Caco-2 (cell line): ENCODE measurements around the gene COX6B2. TPM values are rescaled to one million over a fixed set of nuclear protein-coding genes. Genes with fewer than 3 reads are reported as not detected.
A peak's percentile ranks its signal among the peaks of the same experiment; 100 is the strongest.

ENCODE experiments used
- BruUV-seq: library from RNA; stranded (reverse); fragments of 400-500 nt; replicated peaks from 2 replicates; lab custom pipeline; 2021; lab: Mats Ljungman, UMichigan
- CTCF ChIA-PET: fragments of 300-600 bp; sonication (Branson Sonifier 250); formaldehyde crosslinking; loops from one replicate; lab custom pipeline; 2022; ENCODE audit warnings: antibody characterized with exemption; lab: Charles Lee
- POLR2A ChIA-PET: fragments of 300-600 bp; sonication (Branson Sonifier 250); formaldehyde crosslinking; loops from one replicate; lab custom pipeline; 2022; ENCODE audit warnings: antibody characterized with exemption; lab: Charles Lee
- DNase-seq, 2 experiments: peaks; one replicate each; pipeline versions ENCODE4 v3.0.0 to v3.0.0-alpha.2; 2020 to 2022
- H3K27me3 ChIP-seq: replicated peaks from 2 replicates; pipeline ENCODE4 v1.6.0; 2011; ENCODE audit warnings: low read length; ENCODE audit not compliant: control insufficient read depth, insufficient read depth
- H3K36me3 ChIP-seq: 2 replicates; pipeline ENCODE4 v1.5.1; 2011; ENCODE audit warnings: low read length; ENCODE audit not compliant: control insufficient read depth, insufficient read depth
- H3K4me1 ChIP-seq: fragments of 250-450 bp; sonication (Bioruptor Pico); 2 replicates; pipeline ENCODE4 v1.5.1; 2020; ENCODE audit warnings: mild to moderate bottlenecking
- H3K4me3 ChIP-seq: 2 replicates; pipeline ENCODE4 v1.5.1; 2011; ENCODE audit warnings: low read depth, mild to moderate bottlenecking, control low read depth, low read length
- H3K9me3 ChIP-seq: fragments of 250-450 bp; sonication (Bioruptor Pico); 2 replicates; pipeline ENCODE4 v1.5.1; 2020; ENCODE audit warnings: mild to moderate bottlenecking, moderate library complexity
- H3K27ac Mint-ChIP-seq: one replicate; pipeline ENCODE4 v1.8.0; 2022; ENCODE audit warnings: mixed read lengths; ENCODE audit not compliant: unreplicated experiment
- H3K27me3 Mint-ChIP-seq: one replicate; pipeline ENCODE4 v1.8.0; 2022; ENCODE audit warnings: mixed read lengths; ENCODE audit not compliant: insufficient read depth, unreplicated experiment
- H3K36me3 Mint-ChIP-seq: one replicate; pipeline ENCODE4 v1.8.0; 2022; ENCODE audit warnings: mild to moderate bottlenecking, mixed read lengths; ENCODE audit not compliant: insufficient read depth, unreplicated experiment
- H3K4me1 Mint-ChIP-seq: one replicate; pipeline ENCODE4 v1.8.0; 2022; ENCODE audit warnings: low read depth, mixed read lengths; ENCODE audit not compliant: unreplicated experiment
- H3K4me3 Mint-ChIP-seq: one replicate; pipeline ENCODE4 v1.8.0; 2022; ENCODE audit warnings: mild to moderate bottlenecking, moderate library complexity, mixed read lengths; ENCODE audit not compliant: unreplicated experiment
- H3K9me3 Mint-ChIP-seq: one replicate; pipeline ENCODE4 v1.8.0; 2022; ENCODE audit warnings: mixed read lengths; ENCODE audit not compliant: unreplicated experiment
- CTCF ChIP-seq, 2 experiments: fragments of 200-600 bp in 1 of 2; IDR thresholded peaks; 1 replicate in 1 of 2; 2 replicates in 1 of 2; pipeline versions ENCODE4 v1.5.1 to v1.8.0; 2011 to 2022; ENCODE audit warnings: antibody characterized with exemption in 1 of 2, control low read depth in 1 of 2, inconsistent platforms in 1 of 2, low read depth in 1 of 2, low read length in 1 of 2, mild to moderate bottlenecking in 1 of 2, moderate library complexity in 1 of 2; ENCODE audit not compliant: insufficient read depth in 1 of 2, severe bottlenecking in 1 of 2, unreplicated experiment in 1 of 2
- intact Hi-C: fragments of 100-400 bp; cut with micrococcal nuclease; formaldehyde crosslinking; loops from one replicate; pipeline ENCODE4 v1.10.0; 2022; ENCODE audit not compliant: unreplicated experiment
- total RNA-seq: library from RNA; stranded (reverse); gene quantifications from 2 replicates; pipeline ENCODE4 v1.2.3, GENCODE V29; 2022

COX6B2 gene
- total RNA-seq, 1 experiment from 2014 or later = 0.27 TPM

GRCh38 chr19:55320844-55321419, 33.6 kb downstream of the COX6B2 start:
- DNase-seq = peak in 1 of 2 experiments; percentile 57
- no peaks in the 10 kb centered on the region for H3K9me3 ChIP-seq
- Mint-ChIP-seq H3K27ac (peak overlapping the region; percentile 53), H3K36me3 (peaks cover 6% of the 10 kb centered on the region), H3K4me1 (peaks cover 23% of the 10 kb centered on the region), H3K4me3 (peak overlapping the region; percentile 27), H3K27me3 (no peaks in the 10 kb centered on the region), H3K9me3 (no peaks in the 10 kb centered on the region)
- ChIA-PET POLR2A (interaction anchor here (2.2 kb wide), 1 partner anchor 18 kb away, joined by 15 read pairs; the partner anchor contains the start of gene KMT5C), CTCF (interaction anchor here (0.8 to 3.6 kb wide), 2 partner anchors 18 to 20 kb away, joined by 4 to 20 read pairs; partner anchors contain the start of gene KMT5C)
- no TSS peak for BruUV-seq
- intact Hi-C loops = no loop called here
- no peak for TF ChIP-seq CTCF (IDR thresholded peaks at IDR 0.05; ENCODE audit: insufficient read depth in 1 of 2, low read depth in 1 of 2, low read length in 1 of 2, severe bottlenecking in 1 of 2, unreplicated experiment in 1 of 2)
- H3K27me3 ChIP-seq = no peaks in the 10 kb centered on the region
- H3K36me3 ChIP-seq = no peaks in the 10 kb centered on the region; the same call in 1 of the 2 replicates
- H3K4me1 ChIP-seq = peaks cover 25% of the 10 kb centered on the region
- no peak overlapping the region for H3K4me3 ChIP-seq

GRCh38 chr19:55319785-55320184, 34.7 kb downstream of the COX6B2 start:
- intact Hi-C loops = no loop called here
- peak; percentile 47 to 58 for DNase-seq
- BruUV-seq = no TSS peak

GRCh38 chr19:55316646-55317045, 37.9 kb downstream of the COX6B2 start:
- H3K4me3 Mint-ChIP-seq = no peak overlapping the region
- H3K4me1 ChIP-seq = peaks cover 9% of the 10 kb centered on the region
- no peak for DNase-seq
- no peaks in the 10 kb centered on the region for H3K27me3 Mint-ChIP-seq
- H3K36me3 Mint-ChIP-seq = peaks cover 6% of the 10 kb centered on the region
- ChIA-PET POLR2A (no interaction called here), CTCF (no interaction called here)
- no peak overlapping the region for H3K4me3 ChIP-seq
- H3K9me3 Mint-ChIP-seq = no peaks in the 10 kb centered on the region
- TF ChIP-seq CTCF (IDR thresholded peaks at IDR 0.05; ENCODE audit: insufficient read depth in 1 of 2, low read depth in 1 of 2, low read length in 1 of 2, severe bottlenecking in 1 of 2, unreplicated experiment in 1 of 2) = no peak
- no peak overlapping the region for H3K27ac Mint-ChIP-seq
- H3K27me3 ChIP-seq = no peaks in the 10 kb centered on the region
- peaks cover 15% of the 10 kb centered on the region for H3K4me1 Mint-ChIP-seq
- no TSS peak for BruUV-seq
- H3K36me3 ChIP-seq = no peaks in the 10 kb centered on the region; the same call in 1 of the 2 replicates
- H3K9me3 ChIP-seq = no peaks in the 10 kb centered on the region
- intact Hi-C loops = no loop called here

More at GRCh38 chr19:55319785-55320184, 34.7 kb downstream of the COX6B2 start:
- Mint-ChIP-seq H3K27me3 (no peaks in the 10 kb centered on the region), H3K27ac (no peak overlapping the region), H3K4me1 (peaks cover 23% of the 10 kb centered on the region), H3K9me3 (no peaks in the 10 kb centered on the region), H3K36me3 (peaks cover 6% of the 10 kb centered on the region), H3K4me3 (no peak overlapping the region)
- H3K27me3 ChIP-seq = no peaks in the 10 kb centered on the region
- no peak for TF ChIP-seq CTCF (IDR thresholded peaks at IDR 0.05; ENCODE audit: insufficient read depth in 1 of 2, low read depth in 1 of 2, low read length in 1 of 2, severe bottlenecking in 1 of 2, unreplicated experiment in 1 of 2)
- no peaks in the 10 kb centered on the region for H3K9me3 ChIP-seq
- peaks cover 25% of the 10 kb centered on the region for H3K4me1 ChIP-seq
- H3K36me3 ChIP-seq = no peaks in the 10 kb centered on the region; the same call in 1 of the 2 replicates
- H3K4me3 ChIP-seq = no peak overlapping the region
- CTCF ChIA-PET = interaction anchor here (3.6 kb wide), 1 partner anchor 19 kb away, joined by 20 read pairs; the partner anchor contains the start of gene KMT5C
- POLR2A ChIA-PET = no interaction called here
